Measurements from ENCODE around the gene CRYGN.
A peak's percentile ranks its signal among the peaks of the same experiment; 100 is the strongest.

The CRYGN gene

GRCh38 chr7:151439855-151440798 lies at the start of gene CRYGN:
Gene CRYGN, minus strand, starts transcription at chr7:151440141. Its CDS starts 224 bp downstream, at chr7:151439917.
- TF ChIP-seq CTCF (IDR thresholded peaks at IDR 0.05) = no peak
- H3K4me1 Mint-ChIP-seq = peaks cover 70% of the 10 kb centered on the region
- no peaks in the 10 kb centered on the region for H3K36me3 Mint-ChIP-seq (ENCODE audit: low read depth)
- peak within 1 kb of the TSS; percentile 76 for H3K4me3 Mint-ChIP-seq
- H3K27me3 Mint-ChIP-seq (ENCODE audit: low read depth, poor library complexity) = peaks cover 10% of the 10 kb centered on the region
- H3K9me3 Mint-ChIP-seq = peaks cover 7% of the 10 kb centered on the region
- no peak within 1 kb of the TSS for H3K27ac Mint-ChIP-seq
- peak; percentile 55 for DNase-seq

- no peak for DNase-seq
- no peak for TF ChIP-seq CTCF (IDR thresholded peaks at IDR 0.05)
- Mint-ChIP-seq H3K27ac (no peak overlapping the region), H3K4me1 (peaks cover 16% of the 10 kb centered on the region), H3K27me3 (ENCODE audit: low read depth, poor library complexity) (no peaks in the 10 kb centered on the region), H3K4me3 (no peak overlapping the region), H3K9me3 (peaks cover 5% of the 10 kb centered on the region), H3K36me3 (ENCODE audit: low read depth) (peaks cover 45% of the 10 kb centered on the region)
Measured at GRCh38 chr7:151489498-151489897, 49.6 kb upstream of the CRYGN start.

- no peak overlapping the region for H3K27ac Mint-ChIP-seq
- peaks cover 51% of the 10 kb centered on the region for H3K36me3 Mint-ChIP-seq (ENCODE audit: low read depth)
- H3K27me3 Mint-ChIP-seq (ENCODE audit: low read depth, poor library complexity) = no peaks in the 10 kb centered on the region
- no peak for DNase-seq
- no peak overlapping the region for H3K4me3 Mint-ChIP-seq
- TF ChIP-seq CTCF (IDR thresholded peaks at IDR 0.05) = no peak
- H3K9me3 Mint-ChIP-seq = peaks cover 2% of the 10 kb centered on the region
- H3K4me1 Mint-ChIP-seq = peaks cover 2% of the 10 kb centered on the region
Measured at GRCh38 chr7:151488096-151488495, 48.2 kb upstream of the CRYGN start.

- no peak for TF ChIP-seq CTCF (IDR thresholded peaks at IDR 0.05)
- no peak overlapping the region for H3K4me3 Mint-ChIP-seq
- peaks cover 56% of the 10 kb centered on the region for H3K36me3 Mint-ChIP-seq (ENCODE audit: low read depth)
- H3K9me3 Mint-ChIP-seq = no peaks in the 10 kb centered on the region
- no peaks in the 10 kb centered on the region for H3K4me1 Mint-ChIP-seq
- no peak overlapping the region for H3K27ac Mint-ChIP-seq
- no peak for DNase-seq
- no peaks in the 10 kb centered on the region for H3K27me3 Mint-ChIP-seq (ENCODE audit: low read depth, poor library complexity)
Measured at GRCh38 chr7:151487228-151487627, 47.3 kb upstream of the CRYGN start.

- no peaks in the 10 kb centered on the region for H3K4me1 Mint-ChIP-seq
- no peak for TF ChIP-seq CTCF (IDR thresholded peaks at IDR 0.05)
- no peak for DNase-seq
- no peaks in the 10 kb centered on the region for H3K27me3 Mint-ChIP-seq (ENCODE audit: low read depth, poor library complexity)
- peaks cover 68% of the 10 kb centered on the region for H3K36me3 Mint-ChIP-seq (ENCODE audit: low read depth)
- no peaks in the 10 kb centered on the region for H3K9me3 Mint-ChIP-seq
- peak overlapping the region; percentile 92 for H3K27ac Mint-ChIP-seq
- no peak overlapping the region for H3K4me3 Mint-ChIP-seq
Measured at GRCh38 chr7:151486074-151486473, 46.1 kb upstream of the CRYGN start.
